HEK293T (cell line): Measurements from ENCODE around the gene TIGD7.

Experiments
- ARNT ChIP-seq: fragments of 450-650 bp; IDR thresholded peaks from 2 replicates; pipeline ENCODE4 v1.6.1; 2017; ENCODE audit warnings: mild to moderate bottlenecking
- LEF1 ChIP-seq: fragments of 450-650 bp; IDR thresholded peaks from 2 replicates; pipeline ENCODE4 v1.6.1; 2017; ENCODE audit warnings: mild to moderate bottlenecking, borderline replicate concordance
- SUZ12 ChIP-seq: fragments of 450-650 bp; IDR thresholded peaks from 2 replicates; pipeline ENCODE4 v1.6.1; 2016; ENCODE audit warnings: mild to moderate bottlenecking
- TF ChIP-seq, protein P1 (sequence below): fragments of 450-650 bp; IDR thresholded peaks from 2 replicates; pipeline ENCODE4 v1.6.1; 2016

DNA sequence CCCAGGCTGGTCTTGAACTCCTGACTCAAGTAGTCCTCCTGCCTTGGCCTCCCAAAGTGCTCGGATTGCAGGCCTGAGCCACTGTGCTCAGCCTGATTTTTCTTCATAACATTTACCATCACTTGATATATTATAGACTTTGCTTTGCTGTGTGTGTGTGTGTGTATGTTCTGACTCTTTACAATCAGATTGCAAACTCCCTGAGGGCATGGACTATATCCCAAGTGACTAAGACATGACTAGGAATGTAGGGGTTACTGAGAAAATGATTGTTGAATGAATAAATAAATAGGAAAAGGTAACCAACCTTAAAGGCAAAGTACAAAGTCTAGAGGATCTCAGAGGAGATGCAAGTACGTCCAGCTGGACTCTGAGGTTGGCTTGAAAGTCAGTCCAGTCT is 40.8 kb upstream of the TIGD7 start:
- no peak for TF ChIP-seq SUZ12
- no peak for TF ChIP-seq ARNT
- TF ChIP-seq LEF1 = no peak
- TF ChIP-seq, protein P1, sequence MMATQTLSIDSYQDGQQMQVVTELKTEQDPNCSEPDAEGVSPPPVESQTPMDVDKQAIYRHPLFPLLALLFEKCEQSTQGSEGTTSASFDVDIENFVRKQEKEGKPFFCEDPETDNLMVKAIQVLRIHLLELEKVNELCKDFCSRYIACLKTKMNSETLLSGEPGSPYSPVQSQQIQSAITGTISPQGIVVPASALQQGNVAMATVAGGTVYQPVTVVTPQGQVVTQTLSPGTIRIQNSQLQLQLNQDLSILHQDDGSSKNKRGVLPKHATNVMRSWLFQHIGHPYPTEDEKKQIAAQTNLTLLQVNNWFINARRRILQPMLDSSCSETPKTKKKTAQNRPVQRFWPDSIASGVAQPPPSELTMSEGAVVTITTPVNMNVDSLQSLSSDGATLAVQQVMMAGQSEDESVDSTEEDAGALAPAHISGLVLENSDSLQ = no peak
